Activated T-cell treated with anti-CD3 and anti-CD28 coated beads for 4 hours (primary cell): ENCODE data around the gene DHX30.

Experiments used
- DNase-seq: peaks from one replicate; pipeline ENCODE4 v3.0.0-alpha.2; 2020

Gene DHX30

DNA sequence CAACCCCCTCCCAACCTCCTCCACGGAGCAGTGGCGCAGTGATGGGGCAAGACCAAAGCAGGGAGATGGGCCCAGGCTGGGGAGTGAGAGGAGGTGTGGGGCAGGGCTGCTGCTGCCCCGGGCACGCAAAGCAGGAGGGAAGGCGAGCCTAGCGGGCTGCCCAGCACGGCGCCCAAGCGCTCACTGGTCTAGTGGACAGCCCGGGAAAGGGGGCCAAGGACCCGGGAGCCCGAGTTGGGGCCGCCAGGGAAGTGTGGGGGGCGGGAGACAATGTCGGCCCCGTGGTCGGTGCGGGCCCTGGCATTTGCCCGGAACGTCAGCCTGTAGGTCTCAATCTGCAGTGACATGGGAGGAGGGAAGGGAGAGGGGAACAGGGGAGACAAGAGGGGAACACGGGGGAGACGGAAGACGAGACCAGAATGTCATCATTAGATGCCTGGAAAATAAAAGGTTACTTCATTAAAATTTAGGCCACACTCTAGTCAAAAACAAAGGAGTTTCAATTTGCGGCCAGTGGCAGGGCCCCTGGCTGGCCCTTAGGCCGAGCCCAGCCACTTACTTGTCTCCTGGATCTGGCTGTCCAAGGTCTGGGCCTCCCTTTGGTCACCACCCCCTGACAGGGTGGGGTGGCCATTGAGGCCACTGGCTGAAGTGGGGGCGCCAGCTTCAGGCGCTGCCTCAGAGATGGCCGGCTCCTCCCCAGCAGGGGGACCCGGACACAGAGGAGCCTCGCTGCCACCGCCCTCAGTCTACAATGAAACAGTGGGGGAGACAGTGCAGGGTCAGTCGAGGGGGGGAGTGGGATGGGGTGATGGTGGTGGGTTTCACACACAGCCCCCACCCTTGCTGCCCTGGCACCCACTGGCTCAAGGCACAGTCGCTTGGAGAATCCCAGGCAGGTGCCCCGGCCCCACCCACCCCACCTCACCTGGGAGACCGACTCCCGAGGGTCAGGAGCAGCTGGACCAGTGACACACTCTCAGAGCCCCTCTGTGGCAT is 50.0 kb downstream of the DHX30 start:
- DNase-seq = no peak

DNA sequence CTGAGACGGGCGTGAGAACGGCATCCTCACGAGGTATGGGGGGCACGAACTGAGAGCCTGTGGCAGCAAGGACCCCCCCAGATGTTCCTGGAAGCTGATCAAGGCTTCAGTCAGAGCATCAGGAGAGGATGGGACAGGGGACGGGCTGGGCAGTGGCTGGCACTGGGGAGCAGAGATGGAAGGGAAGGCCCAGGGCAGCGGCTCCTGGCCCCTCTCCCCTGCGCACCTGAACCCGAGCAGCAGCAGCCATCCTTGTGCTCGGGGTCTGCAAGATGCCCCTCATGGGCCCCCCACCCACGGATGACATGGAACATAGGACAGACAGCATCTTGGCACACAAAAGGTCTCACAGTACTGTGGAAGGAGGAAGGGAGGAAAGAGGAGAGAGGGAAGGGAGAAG is 51.3 kb downstream of the DHX30 start:
- no peak for DNase-seq

DNA sequence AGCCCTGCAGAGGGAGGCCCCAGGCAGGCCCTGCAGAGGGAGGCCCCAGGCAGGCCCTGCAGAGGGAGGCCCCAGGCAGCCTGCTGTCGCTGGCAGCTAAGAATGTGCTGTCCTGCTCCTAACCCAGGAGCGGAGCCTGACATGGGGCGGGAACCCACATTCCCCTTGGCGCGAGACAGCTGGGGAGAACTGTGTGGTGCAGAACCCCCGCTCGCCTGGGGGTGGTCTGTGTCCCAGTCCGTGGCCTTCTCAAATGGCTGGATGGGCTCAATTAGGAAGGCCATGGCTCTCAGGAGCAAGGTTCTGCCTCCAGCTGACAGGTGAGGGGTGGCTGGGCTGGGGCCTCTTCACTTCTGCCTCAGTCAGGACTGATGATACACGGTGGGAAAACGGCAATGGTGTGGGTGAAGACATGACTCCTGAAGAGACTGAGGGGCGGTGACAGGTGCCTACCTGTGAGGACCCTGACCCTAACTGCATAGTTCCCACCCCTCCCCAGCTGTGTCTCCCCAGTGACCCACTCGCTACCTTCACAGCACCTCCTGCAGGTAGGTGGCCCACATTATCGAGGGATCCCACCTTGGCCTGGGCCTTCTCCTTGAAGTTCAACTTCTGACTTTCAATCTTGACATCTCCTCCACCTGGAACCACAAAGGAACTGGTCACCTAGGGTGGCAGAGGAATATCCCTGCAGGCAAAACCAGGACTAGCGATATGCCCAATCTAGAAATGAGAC is 52.0 kb downstream of the DHX30 start:
- no peak for DNase-seq

DNA sequence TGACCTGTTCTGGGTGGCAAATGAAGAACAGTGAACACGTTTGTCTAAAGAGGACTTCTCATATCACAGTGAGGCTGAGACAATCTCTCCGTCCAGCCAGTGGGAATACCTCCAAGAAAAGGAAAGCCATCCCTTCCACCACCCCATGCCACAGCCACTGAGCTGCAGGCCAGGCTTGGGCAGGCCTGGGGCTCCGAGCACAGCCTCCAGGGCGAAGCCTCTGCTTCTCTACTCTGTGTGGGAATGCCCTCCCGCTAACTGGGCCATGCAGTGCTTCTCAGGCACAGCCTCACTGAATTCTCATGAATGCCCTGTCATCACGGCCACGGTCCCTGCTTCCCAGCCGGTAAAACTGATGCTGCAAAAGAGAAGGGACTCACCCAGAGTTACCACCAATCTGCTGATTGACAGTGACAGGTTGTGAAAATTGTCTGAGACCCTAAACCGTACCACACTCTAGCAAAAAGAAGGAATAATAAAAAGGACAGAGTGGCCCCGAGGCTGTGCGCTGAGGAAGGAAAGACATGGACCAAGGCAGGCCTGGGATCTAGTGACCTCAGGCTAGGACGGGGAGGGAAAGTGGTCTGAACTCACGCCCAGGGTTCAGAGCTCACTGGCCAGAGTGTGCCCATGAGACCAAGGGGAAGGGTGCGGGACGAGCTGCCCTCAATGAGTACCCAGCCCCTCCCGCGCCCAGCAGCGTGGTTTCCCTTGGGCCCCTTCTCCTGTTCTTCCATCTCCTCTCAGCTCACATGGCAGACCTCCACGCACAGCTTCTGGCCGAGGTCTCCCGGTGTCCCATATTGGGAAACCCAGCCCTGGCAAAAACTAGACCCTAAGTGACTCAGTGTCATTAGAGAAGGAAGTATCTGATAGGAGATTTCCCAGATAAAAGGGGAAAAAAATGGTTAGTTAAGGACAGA is 52.8 kb downstream of the DHX30 start:
- DNase-seq = no peak

DNA sequence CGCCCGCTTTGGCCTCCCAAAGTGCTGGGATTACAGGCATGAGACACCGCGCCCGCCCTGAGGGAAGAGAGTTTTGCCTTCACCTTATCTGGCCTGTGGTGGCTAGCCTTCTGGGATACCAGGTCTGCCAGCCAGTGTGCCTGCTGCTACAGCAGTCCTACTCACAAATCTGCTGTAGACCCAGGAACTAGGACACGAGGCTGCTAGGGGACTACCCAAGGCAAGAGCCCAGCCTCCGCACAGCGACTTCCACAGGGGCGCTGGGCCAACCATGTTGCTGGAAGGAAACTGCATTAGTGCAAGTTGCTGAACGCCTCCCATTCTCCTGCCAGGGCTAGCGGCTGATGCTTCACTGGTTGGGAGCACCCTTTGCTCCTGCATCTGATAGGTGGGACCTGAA is 53.7 kb downstream of the DHX30 start:
- DNase-seq = no peak

DNA sequence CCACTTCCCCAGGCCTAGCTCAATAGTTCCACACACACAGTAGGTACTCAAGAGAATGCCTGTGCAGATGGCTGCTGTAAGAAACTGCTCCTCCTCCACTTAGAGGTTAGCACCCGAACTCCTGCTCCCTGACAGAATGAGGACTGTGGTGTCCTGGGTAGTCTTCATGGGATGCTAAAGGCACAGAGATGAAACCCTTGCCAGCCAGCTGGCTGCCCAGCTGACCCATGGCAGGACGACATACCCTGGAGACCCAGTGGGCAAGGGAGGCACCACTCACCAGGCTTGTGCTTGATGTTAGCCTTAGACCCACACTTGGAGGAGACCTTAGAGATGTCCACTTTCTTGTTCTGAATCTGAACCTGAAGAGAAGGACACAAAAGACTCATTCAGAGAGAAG is 54.2 kb downstream of the DHX30 start:
- DNase-seq = no peak

DNA sequence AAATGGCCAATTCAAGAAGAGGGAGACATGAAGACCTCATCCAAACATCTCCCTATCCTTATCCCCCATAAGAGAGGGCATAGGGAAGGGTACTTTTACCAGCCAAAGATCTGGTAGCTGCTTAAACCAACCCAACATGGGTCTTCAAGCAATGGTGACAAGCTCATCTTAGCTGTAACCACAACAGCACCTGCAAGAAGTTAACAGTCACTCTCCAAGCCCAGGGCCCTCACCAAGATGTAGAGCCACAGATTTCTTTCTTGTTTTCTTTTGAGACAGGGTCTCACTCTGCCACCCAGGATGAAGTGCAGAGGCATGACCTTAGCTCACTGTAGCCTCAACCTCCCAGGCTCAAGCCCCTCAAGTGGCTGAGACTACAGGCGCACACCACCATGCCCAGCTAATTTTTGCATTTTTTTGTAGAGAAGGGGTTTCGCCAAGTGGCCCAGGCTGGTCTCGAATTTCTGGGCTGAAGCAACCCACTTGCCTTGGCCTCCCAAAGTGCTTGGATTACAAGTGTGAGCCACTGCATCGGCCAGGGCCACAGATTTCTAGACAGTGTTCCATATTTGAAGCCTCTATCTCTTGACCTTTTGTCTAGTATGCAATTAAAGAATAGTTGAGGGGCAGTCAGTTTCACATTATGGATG is 57.1 kb downstream of the DHX30 start:
- DNase-seq = no peak

DNA sequence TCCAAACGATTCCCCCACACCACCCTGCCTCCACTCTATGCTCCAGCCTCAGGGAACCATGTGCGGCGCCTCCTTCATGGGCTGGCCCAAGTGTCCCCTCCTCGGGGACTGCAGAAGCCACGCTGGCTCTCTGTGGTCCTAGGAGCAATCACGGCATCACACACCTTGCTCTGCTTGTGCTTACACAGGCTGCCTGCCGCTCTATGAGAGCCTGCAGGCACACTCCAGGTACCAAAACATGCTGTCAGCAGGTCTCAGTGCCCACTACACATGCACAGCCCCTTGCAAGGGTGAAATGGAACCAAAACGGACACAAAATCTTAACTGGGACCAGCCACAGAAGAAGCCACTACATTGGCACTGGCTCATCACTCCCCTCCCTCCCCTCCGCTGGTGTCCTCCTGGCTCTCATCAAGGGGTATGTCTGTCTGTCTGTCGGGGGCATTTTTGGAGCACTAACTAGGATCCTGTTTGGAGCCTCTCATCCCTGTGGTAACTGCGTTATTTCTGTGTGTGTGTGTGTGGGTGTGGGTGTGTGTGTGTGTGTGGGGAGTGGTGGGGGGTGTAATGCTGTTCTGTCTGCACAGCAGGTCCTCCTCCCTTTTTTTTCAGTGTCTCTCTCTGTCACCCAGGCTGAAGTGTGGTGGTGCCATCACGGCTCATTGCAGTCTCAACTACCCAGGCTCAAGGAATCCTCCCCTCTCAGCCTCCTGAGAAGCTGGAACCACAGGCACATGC is 60.6 kb downstream of the DHX30 start:
- DNase-seq = no peak

DNA sequence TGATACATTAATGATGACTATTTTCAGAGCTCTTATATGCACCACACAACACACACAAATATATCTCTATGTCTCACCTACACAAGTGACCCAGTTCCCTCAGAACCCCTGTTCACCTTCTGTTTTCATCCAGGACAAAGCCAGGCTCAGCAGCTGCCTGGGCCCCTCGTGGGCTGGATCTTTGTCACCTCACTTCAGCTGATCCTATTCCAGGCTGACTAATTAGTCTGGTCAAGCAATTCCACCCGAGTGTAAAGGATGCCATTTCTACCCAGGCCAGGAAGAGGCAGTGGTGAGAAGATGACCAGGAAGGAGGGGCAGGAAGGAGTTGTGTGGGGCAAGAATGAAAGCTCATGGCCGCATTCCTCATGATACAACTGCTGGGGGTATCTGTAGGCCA is 62.3 kb downstream of the DHX30 start:
- no peak for DNase-seq

DNA sequence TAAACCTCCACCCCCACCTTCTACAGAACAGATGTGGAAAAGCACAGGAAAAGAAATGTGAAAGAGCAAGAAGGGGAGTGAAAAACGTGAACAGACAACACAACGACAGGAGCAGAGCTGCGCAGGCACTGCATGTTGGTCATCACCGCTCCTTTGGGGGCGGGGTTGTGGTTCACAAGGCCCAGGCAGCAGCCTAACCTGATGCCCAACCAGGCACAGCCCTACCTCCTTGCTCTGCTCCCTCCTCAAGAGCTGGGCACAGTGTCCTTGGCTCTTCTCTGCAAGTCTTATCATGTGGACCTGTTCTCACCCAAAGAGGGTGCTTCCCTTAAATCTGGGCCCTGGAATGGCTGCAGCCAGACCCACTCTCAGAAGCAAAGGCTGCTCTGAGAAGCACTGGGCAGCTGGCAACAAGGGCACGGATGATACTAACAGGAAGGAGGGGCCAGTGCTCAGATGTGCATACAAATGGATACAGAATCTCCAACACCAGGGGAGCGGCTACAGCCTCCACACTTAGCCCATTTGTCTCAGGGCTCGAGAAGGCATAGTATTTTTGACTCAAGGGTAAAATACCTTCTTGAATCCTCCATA is 64.6 kb downstream of the DHX30 start:
- DNase-seq = no peak

DNA sequence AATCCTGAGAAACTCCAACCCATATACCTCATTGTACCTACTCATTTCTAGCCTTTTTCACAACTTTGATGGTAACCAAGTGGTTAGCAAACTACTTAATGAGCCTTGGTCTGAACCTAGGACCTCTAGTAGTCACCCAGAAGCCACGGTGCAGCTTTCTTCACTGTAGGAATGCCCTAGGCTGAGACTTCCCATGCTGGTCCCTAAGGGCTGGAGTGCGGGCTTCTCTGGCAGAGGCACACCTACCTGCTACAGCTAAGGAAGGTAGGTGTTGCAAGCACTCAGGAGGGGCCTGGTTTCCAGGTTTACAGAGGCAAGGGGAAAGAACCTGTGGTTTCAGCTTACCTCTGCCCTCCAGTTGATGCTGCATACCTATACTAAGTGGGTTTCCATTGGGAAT is 65.4 kb downstream of the DHX30 start:
- no peak for DNase-seq

DNA sequence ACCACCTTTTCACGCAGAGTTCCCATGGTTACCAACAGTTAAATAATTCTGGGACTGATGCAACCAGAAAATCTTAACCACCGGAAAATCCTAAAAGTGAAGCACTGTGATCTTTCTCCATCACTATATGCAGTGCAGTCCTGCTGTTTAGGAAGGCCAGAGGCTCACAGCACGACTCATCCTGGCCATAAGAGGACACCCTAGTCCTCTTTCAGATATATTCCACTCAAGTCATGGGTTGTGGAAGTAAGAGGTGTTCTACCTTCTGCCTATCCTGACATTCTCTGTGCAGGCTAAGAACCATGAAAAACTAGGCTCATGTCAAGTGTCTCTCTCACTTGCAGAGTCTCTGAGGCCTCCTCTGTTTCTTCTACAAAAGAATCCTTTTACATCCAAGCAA is 67.2 kb downstream of the DHX30 start:
- no peak for DNase-seq

DNA sequence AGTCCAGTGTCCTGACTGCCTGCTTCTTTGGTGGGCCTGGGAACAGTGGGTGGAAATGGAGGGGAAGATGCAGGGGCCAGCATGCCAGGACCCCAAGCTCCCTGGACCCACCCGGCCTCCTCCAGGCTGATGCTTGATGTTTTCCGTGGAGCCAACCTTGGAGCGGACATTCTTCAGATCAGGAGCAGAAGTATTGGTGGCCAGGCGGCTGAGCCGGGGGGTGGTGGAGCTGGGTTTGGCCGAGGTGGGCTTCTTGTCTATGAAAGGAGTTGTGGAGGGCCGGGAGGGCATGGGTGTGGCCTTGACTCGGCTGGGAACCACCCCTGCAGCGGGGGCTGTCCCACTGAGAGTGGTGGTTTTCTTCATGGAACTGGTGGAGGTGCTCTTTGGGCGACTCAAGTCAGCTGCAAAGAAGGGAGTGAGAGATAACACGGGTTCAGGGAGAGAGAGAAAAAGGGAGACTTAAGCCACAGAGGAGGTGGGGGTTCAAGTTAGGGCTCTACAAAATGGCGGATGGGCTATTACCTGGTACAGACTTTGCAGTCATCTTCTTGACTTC is 67.8 kb downstream of the DHX30 start:
- no peak for DNase-seq

DNA sequence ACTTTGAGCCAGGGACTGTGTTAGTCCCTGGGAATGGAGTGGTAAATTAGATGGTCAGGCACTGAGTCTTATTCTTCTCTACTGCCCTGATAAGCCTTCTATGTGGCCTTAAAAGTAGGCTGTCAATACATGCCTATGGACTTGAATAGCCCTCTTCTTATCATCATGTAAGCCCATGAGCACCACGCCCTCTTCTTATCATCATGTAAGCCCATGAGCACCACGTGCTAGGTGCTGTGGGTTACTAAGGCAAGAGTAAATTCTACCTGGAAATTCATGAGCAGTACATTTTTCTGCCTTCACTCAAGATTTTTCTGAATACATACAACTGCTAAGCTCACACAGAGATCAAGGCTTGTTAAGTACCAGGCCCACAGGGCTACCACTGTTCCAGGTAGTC is 68.5 kb downstream of the DHX30 start:
- no peak for DNase-seq

DNA sequence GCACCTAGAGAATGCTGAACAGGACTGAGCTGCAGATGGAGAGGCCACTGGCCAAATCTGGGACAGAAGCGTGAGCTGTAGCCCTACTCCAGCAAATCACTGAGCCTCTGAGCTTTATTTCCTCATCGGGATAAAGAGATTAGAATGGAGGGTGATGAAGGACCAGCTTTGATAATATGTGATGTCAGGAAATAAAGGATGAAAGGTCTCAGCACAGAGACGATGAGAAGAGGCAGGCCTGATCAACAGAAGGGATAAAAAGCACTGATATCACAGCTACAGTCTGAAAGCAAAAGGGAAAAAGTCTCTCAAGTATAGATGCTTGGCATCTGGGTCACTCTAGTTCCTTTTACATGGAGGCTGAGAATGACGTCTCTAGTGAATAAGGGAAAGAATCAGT is 70.0 kb downstream of the DHX30 start:
- DNase-seq = no peak

DNA sequence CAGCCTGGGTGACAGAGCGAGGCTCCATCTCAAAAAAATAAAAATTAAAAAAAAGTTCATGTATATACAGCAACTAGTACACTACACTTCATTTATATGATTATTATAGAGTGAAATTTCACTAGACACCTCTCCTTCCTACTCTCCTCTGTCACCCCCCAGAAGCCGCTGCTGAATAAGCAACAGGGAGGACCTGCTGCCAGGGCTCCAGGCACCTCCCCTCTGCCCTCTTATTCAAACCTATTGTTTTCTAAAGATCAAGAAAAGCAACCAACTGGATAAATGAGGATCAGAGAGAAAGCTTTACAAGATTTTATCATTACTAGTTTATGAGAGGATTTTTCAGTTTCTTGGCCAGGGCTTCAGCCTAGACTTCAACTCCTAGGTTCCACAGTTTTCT is 71.5 kb downstream of the DHX30 start:
- no peak for DNase-seq

DNA sequence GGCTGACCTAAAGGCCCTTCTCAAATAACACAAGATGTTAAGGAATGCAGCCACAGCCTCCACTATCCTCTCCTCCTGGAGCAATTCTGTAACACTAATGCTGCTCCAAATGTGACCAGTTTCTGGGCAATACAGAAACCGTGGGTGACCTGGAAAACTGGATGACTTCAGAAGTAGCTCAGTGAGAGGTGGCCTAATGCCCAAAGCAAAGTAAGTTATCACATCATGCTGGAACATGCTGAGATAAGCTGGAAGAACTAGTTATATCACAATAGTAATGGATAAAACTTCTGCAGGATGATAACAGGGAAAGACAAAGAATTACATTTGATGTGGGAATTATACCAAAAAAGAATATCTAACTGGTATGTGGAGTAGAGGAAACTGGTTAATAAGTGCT is 72.0 kb downstream of the DHX30 start:
- DNase-seq = no peak

DNA sequence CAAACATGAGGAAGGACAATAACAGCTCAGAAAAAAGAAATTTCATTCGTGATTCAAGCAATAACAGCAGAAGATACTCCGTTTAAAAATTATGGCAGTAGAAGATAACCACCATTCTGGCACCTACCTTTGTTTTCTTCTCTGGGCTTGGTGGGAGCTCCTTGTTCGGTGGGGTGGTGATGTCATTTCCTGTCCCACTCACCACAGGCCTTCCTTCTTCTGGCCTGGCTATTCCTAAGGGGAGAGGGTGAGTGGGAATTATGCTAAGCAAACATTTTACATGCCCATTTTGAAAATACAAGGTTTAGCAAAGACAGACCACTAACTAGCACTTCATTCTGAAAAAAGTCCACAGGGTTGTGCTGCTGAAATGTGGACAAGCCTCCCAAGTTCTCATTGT is 74.4 kb downstream of the DHX30 start:
- no peak for DNase-seq

DNA sequence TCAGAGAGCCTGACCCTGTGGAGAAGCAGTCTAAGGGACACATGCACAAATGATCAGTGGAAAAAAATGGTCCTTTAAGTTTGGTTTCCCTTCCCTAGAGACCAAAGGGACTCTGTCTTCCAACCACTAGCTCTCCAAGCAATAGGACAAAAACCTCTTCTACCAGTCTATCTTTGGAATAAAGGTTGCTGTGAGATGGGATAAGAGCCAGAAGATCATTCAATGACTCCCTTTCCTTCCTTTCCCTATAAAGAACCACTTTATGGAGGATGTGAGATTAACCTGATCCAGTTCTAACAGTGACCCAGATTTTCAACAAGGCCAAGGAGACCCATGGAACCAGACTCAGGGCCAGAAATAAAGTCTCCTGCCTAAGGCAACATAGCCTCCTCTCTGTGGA is 74.8 kb downstream of the DHX30 start:
- no peak for DNase-seq

DNA sequence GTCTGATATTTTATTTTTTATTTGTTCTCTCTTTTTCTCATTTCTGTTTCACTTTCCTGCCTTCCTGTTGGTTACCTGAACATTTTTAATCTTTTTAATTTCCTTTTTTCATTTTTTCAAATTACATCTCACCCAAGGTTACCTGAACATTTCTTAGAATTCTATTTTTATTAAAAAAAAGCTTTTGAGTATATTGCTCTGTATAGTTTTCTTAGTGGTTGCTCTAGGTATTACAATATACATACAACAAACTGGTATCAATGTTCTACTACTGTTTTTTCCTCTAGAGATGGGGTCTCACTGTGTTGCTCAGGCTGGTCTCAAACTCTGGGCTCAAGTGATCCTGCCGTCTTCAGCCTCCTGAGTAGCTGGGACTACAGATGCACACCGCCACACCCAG is 79.4 kb downstream of the DHX30 start:
- no peak for DNase-seq

DNA sequence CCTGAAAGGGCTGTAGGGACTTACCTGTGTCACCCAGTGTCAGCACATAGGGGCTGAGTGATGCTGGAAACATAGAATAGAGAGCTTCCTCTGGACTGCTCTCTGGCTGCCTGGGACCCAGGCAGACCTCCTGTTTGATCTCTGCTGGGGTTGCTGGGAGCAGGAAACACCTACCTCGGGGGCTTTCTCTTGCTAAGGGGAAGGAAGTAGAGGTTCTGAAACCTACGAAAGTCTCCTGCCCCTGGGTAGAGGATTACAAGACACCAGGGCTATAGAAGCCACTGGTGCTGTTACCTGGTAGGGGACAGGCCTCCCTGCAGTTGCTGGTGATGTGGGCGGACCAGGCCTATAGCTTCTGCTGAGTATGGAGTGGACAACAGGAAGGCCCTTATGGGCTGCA is 81.7 kb downstream of the DHX30 start:
- no peak for DNase-seq
